ENCODE measurements around the gene CMPK1. TPM values are rescaled to one million over a fixed set of nuclear protein-coding genes. Genes with fewer than 3 reads are reported as not detected.
"Not testable (repeated sequence)": the region's sequence is repeated elsewhere in the genome, so short reads cannot be mapped to it uniquely, and the experiment has no call there.

The CMPK1 gene
- total RNA-seq (2021; fragmentation: NEBNext Ultra II Directional; extraction: Animal tissue kit (Norgen Biotek cat#: 25700)), result 100 to 1,000 TPM; 118 to 141 (median 131) TPM
- long read RNA-seq, transcript CMPK1-203 (6 exons, 2,930 nt), result major isoform, 249 of 286 reads
- long read RNA-seq, partial matches to known transcripts, result 29 of 286 reads
- long read RNA-seq, other reads (novel, unspliced or antisense), result 4 of 286 reads

GRCh38 chr1:47333578-47333921 is at the start of gene CMPK1:
TSS of gene CMPK1 (plus strand) at chr1:47333790. CDS start at chr1:47333946, 156 bp downstream.
- Mint-ChIP-seq H3K4me1 (ENCODE audit: low read depth) (peaks cover 21% of the 10 kb centered on the region), H3K36me3 (ENCODE audit: low read depth) (peaks cover 12% of the 10 kb centered on the region; the same call in 1 of the 2 replicates), H3K27ac (peak within 1 kb of the TSS; percentile 98), H3K9me3 (no peaks in the 10 kb centered on the region), H3K4me3 (no peak within 1 kb of the TSS; the same call in 1 of the 2 replicates), H3K27me3 (ENCODE audit: insufficient read depth) (peaks cover 3% of the 10 kb centered on the region; the same call in 1 of the 2 replicates)
- DNase-seq, result peak; percentile 84
- no peak for TF ChIP-seq CTCF (IDR thresholded peaks at IDR 0.05)

GRCh38 chr1:47288116-47288515 is 45.5 kb upstream of the CMPK1 start:
- H3K27me3 Mint-ChIP-seq (ENCODE audit: insufficient read depth); H3K36me3 Mint-ChIP-seq (ENCODE audit: low read depth); H3K4me1 Mint-ChIP-seq (ENCODE audit: low read depth); H3K27ac Mint-ChIP-seq; H3K9me3 Mint-ChIP-seq; H3K4me3 Mint-ChIP-seq; DNase-seq: not testable (repeated sequence)

- H3K36me3 Mint-ChIP-seq (ENCODE audit: low read depth); H3K27ac Mint-ChIP-seq; DNase-seq; H3K4me3 Mint-ChIP-seq; H3K27me3 Mint-ChIP-seq (ENCODE audit: insufficient read depth); H3K9me3 Mint-ChIP-seq; H3K4me1 Mint-ChIP-seq (ENCODE audit: low read depth): not testable (repeated sequence)
Measured at GRCh38 chr1:47294863-47295262, 38.7 kb upstream of the CMPK1 start.

- peaks cover 5% of the 10 kb centered on the region for H3K36me3 Mint-ChIP-seq (ENCODE audit: low read depth)
- H3K27me3 Mint-ChIP-seq (ENCODE audit: insufficient read depth), result no peaks in the 10 kb centered on the region
- DNase-seq, result no peak
- H3K4me1 Mint-ChIP-seq (ENCODE audit: low read depth), result no peaks in the 10 kb centered on the region
- no peak overlapping the region for H3K4me3 Mint-ChIP-seq
- H3K9me3 Mint-ChIP-seq, result no peaks in the 10 kb centered on the region
- no peak overlapping the region for H3K27ac Mint-ChIP-seq
- TF ChIP-seq CTCF (IDR thresholded peaks at IDR 0.05), result no peak
Measured at GRCh38 chr1:47295579-47295978, 38.0 kb upstream of the CMPK1 start.

GRCh38 chr1:47298025-47298699 is 35.4 kb upstream of the CMPK1 start:
- no peak for DNase-seq

GRCh38 chr1:47302472-47302871 is 31.1 kb upstream of the CMPK1 start:
- no peak for TF ChIP-seq CTCF (IDR thresholded peaks at IDR 0.05)
- no peaks in the 10 kb centered on the region for H3K9me3 Mint-ChIP-seq
- H3K4me1 Mint-ChIP-seq (ENCODE audit: low read depth), result no peaks in the 10 kb centered on the region
- H3K27ac Mint-ChIP-seq, result no peak overlapping the region
- no peak for DNase-seq
- H3K36me3 Mint-ChIP-seq (ENCODE audit: low read depth), result peaks cover 27% of the 10 kb centered on the region
- H3K27me3 Mint-ChIP-seq (ENCODE audit: insufficient read depth), result no peaks in the 10 kb centered on the region
- no peak overlapping the region for H3K4me3 Mint-ChIP-seq

More at GRCh38 chr1:47298025-47298699, 35.4 kb upstream of the CMPK1 start:
- Mint-ChIP-seq H3K4me1 (ENCODE audit: low read depth) (no peaks in the 10 kb centered on the region), H3K27ac (no peak overlapping the region), H3K27me3 (ENCODE audit: insufficient read depth) (no peaks in the 10 kb centered on the region), H3K36me3 (ENCODE audit: low read depth) (peaks cover 22% of the 10 kb centered on the region), H3K9me3 (no peaks in the 10 kb centered on the region), H3K4me3 (no peak overlapping the region)
- TF ChIP-seq CTCF (IDR thresholded peaks at IDR 0.05), result no peak

All from HFFc6 (cell line).